Measurements from ENCODE around the gene SNURF. TPM values are rescaled to one million over a fixed set of nuclear protein-coding genes. Genes with fewer than 3 reads are reported as not detected.
"Not testable (repeated sequence)": the region's sequence is repeated elsewhere in the genome, so short reads cannot be mapped to it uniquely, and the experiment has no call there.

The SNURF gene
- total and polyA plus RNA-seq, 2 of the 4 experiments (the other 2 are of a cell fraction), result 6.5 to 8.1 TPM

- H4K91ac ChIP-seq (ENCODE audit: insufficient read depth, low read depth, low read length); H4K20me1 ChIP-seq (ENCODE audit: insufficient read depth, low read length); H2AK5ac ChIP-seq (ENCODE audit: low read depth, low read length); H3K9me1 ChIP-seq (ENCODE audit: insufficient read depth, low read length); H2BK20ac ChIP-seq (ENCODE audit: low read depth, low read length); H3K4me3 ChIP-seq (ENCODE audit: insufficient read depth, low read depth, low read length); ATAC-seq (ENCODE audit: low read depth); dilution Hi-C loops (cut with HindIII; ENCODE audit: low sequenced_read_pairs, unreplicated experiment); H3K56ac ChIP-seq (ENCODE audit: extremely low read depth, insufficient read depth, low read length); H3K23ac ChIP-seq (ENCODE audit: low read depth, low read length); H4K5ac ChIP-seq (ENCODE audit: low read depth, low read length); H2BK15ac ChIP-seq (ENCODE audit: low read depth, low read length); H3K4me1 ChIP-seq (ENCODE audit: control insufficient read depth, insufficient read depth, low read length); H3K27me3 ChIP-seq (ENCODE audit: control insufficient read depth, insufficient read depth, low read length); H3K9me3 ChIP-seq (ENCODE audit: control insufficient read depth, insufficient read depth, low read length); H4K8ac ChIP-seq (ENCODE audit: low read depth in 2 of 2, low read length in 2 of 2); H3K9ac ChIP-seq (ENCODE audit: low read depth, low read length); H3K36me3 ChIP-seq (ENCODE audit: control insufficient read depth, insufficient read depth, low read length); DNase-seq; H3K27ac ChIP-seq (ENCODE audit: insufficient read depth, low read length); H2BK120ac ChIP-seq (ENCODE audit: low read depth, low read length); H2BK5ac ChIP-seq (ENCODE audit: low read depth, low read length, poor library complexity, severe bottlenecking); H3K79me1 ChIP-seq (ENCODE audit: low read depth in 1 of 2, low read length in 2 of 2); in situ Hi-C loops (cut with MboI; ENCODE audit: low sequenced_read_pairs); H3K4me2 ChIP-seq (ENCODE audit: low read depth, low read length); H2AK9ac ChIP-seq (replicated peaks; ENCODE audit: low read depth, low read length, poor library complexity); H2AFZ ChIP-seq (replicated peaks; ENCODE audit: low read length, poor library complexity); intact Hi-C loops (cut with micrococcal nuclease); H3K18ac ChIP-seq (ENCODE audit: low read depth, low read length); H3K4ac ChIP-seq (ENCODE audit: low read depth, low read length); CTCF ChIA-PET; POLR2A ChIA-PET (ENCODE audit: unreplicated experiment); H3K14ac ChIP-seq (replicated peaks; ENCODE audit: low read depth, low read length); BruUV-seq (replicated peaks): not testable (repeated sequence)
- no CpG with 5 or more reads among the region's 3 CpGs for WGBS, 2 experiments (ENCODE audit: extremely low coverage in 2 of 2, insufficient read length in 1 of 2)
Observed at GRCh38 chr15:24938224-24938623, 16.6 kb upstream of the SNURF start.
